Activated naive CD8-positive, alpha-beta T cell treated with anti-CD3 and anti-CD28 coated beads for 36 hours (primary cell): ENCODE data around the gene MAMDC4. TPM values are rescaled to one million over a fixed set of nuclear protein-coding genes. Genes with fewer than 3 reads are reported as not detected.
"Not testable (repeated sequence)": the region's sequence is repeated elsewhere in the genome, so short reads cannot be mapped to it uniquely, and the experiment has no call there.

ENCODE experiments used
- DNase-seq: peaks from one replicate; pipeline ENCODE4 v3.0.0; 2021
- H3K27ac Mint-ChIP-seq: one replicate; pipeline ENCODE4 v1.8.0; 2022; ENCODE audit warnings: mild to moderate bottlenecking, moderate library complexity, mixed read lengths
- H3K27me3 Mint-ChIP-seq: one replicate; pipeline ENCODE4 v1.8.0; 2022; ENCODE audit warnings: mild to moderate bottlenecking, mixed read lengths
- H3K36me3 Mint-ChIP-seq: one replicate; pipeline ENCODE4 v1.8.0; 2021; ENCODE audit warnings: mild to moderate bottlenecking, mixed read lengths
- H3K4me1 Mint-ChIP-seq: one replicate; pipeline ENCODE4 v1.8.0; 2021; ENCODE audit warnings: mixed read lengths
- H3K4me3 Mint-ChIP-seq: one replicate; pipeline ENCODE4 v1.8.0; 2022; ENCODE audit warnings: mild to moderate bottlenecking, moderate library complexity, mixed read lengths
- H3K9me3 Mint-ChIP-seq: one replicate; pipeline ENCODE4 v1.8.0; 2022; ENCODE audit warnings: mixed read lengths
- total RNA-seq, 2 experiments: library from RNA; stranded (reverse); gene quantifications; one replicate each; pipeline ENCODE4 v1.2.3, GENCODE V29; 2021

The MAMDC4 gene
- total RNA-seq, 2 experiments from 2014 or later: 10.9 to 12.6 TPM

DNA sequence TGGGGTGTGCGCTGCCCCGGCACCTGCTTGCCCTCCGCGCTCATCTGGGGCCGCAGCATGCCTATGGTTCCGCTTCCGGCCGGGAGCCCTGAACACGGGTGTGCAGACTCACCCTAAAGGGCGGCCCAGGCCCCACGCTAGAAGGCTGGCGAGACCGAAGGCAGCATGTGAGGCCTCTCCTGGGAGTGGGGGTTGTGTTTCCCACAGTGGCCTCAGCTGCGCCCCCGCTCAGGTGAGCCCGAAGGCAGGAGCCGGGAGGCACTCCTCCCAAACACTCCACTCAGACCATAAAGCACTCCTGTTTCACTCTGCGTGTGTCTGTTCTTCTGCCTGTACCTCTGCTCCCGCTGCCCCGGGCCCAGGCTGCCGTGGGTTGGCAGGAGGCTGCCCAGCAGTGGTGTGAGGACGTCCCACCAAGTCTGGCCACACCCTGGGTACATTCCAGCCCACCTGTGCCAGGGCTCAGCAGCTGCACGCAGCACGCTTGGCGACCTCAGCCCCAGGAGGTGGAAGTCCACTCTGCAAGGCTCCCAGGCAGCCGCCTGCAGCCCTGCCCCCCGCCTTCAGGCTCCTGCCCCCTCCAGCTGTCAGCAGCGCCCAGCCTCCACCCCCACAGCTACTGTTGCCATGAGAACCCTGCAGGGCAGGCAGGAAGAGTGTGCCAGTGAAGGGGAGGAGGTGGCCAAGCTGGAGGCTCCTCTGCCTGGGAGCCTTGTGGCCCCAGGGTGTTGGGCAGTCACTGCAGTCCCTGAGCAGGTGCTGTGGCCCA, 11.1 kb upstream of the MAMDC4 start:
- Mint-ChIP-seq H3K9me3 (no peaks in the 10 kb centered on the region), H3K36me3 (peaks cover 6% of the 10 kb centered on the region), H3K4me1 (peaks cover 7% of the 10 kb centered on the region), H3K27me3 (peaks cover 9% of the 10 kb centered on the region), H3K4me3 (no peak overlapping the region), H3K27ac (no peak overlapping the region)
- DNase-seq: no peak

DNA sequence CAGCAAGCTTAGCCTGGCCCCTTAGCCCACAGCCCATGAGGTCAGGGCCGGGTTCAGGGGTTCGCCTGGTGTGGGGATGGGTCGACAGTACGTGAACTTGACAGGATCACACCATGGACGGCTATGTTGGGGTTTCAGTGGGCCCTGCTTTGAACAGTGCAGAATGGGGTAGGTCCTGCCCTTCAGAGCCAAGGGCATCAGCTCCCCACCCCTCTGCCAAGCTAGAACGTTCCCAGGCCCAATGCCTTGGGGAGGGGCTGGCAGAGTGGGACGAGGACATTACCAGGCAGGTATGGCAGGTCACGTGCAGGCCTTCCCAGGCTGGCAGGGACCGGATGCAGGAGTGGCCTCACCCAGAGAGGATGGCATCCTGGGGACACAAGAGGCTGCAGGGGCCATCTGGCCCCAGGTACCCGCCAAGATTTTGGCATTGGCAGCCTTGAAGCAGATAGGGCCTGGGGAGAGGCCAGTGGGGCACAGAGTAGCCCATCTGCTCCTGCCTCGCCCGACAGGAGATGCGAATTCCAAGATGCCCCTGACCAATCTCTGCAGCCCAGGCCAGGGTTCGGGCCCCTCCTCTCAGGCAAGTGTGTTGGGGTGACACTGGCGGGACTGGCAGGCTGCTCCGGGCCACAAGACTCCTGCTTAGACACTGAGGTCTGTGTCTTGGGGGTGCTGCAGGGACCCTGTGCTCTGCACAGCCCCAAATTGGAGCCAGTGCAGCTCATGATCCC, 10.3 kb upstream of the MAMDC4 start:
- H3K27ac Mint-ChIP-seq, DNase-seq, H3K4me1 Mint-ChIP-seq, H3K36me3 Mint-ChIP-seq, H3K4me3 Mint-ChIP-seq, H3K9me3 Mint-ChIP-seq: not testable (repeated sequence)
- peaks cover 14% of the 10 kb centered on the region for H3K27me3 Mint-ChIP-seq

GRCh38 chr9:136842380-136842948, 9.7 kb upstream of the MAMDC4 start, which contains the start of gene AJM1:
AJM1 (plus strand) TSS chr9:136842478; CDS start chr9:136844415, 1,937 bp downstream.
- H3K27me3 Mint-ChIP-seq: peaks cover 21% of the 10 kb centered on the region
- not testable (repeated sequence) for H3K27ac Mint-ChIP-seq, H3K4me1 Mint-ChIP-seq, H3K9me3 Mint-ChIP-seq, H3K36me3 Mint-ChIP-seq
- peak within 1 kb of the TSS; percentile 59 for H3K4me3 Mint-ChIP-seq
- peak; percentile 86 for DNase-seq

DNA sequence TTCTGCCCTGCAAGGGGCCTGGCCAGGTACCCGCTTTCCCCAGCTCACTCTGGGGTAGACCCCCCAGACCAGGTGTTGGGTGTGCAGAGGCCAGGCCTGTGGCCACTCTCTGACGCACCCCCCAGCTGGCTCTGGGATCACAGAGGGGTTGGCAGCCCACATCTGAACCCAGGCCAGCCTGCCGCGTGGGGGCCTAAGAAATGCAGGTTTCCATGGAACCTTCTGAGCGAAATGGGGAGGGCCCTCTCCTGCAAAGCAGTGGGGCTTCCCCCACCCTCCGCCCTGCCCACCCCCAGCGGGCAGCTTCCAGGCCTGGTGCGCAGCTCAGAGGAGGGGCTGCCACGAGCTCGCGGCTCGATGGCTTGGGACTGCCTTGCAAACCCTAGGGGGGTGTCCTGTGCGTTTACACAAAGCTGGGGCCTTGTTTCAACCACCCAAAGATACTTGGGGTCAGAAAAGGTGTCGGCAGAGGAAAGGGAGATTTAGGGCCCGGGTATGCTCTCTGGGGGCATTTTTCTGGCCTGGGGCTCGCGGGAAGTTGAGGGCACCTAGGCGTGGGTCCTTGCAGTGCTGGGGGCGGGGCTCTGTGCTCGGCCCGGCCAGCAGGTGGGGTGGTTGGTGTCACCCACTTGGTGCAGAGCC, 8.9 kb upstream of the MAMDC4 start:
- Mint-ChIP-seq H3K27me3 (peaks cover 27% of the 10 kb centered on the region), H3K4me1 (peaks cover 11% of the 10 kb centered on the region), H3K4me3 (peak overlapping the region; percentile 14)
- not testable (repeated sequence) for H3K27ac Mint-ChIP-seq, H3K9me3 Mint-ChIP-seq, H3K36me3 Mint-ChIP-seq, DNase-seq

GRCh38 chr9:136843801-136844740, 8.1 kb upstream of the MAMDC4 start:
- Mint-ChIP-seq H3K4me1 (peaks cover 11% of the 10 kb centered on the region), H3K4me3 (peak overlapping the region; percentile 14), H3K27me3 (peaks cover 29% of the 10 kb centered on the region)
- H3K27ac Mint-ChIP-seq, H3K9me3 Mint-ChIP-seq, H3K36me3 Mint-ChIP-seq: not testable (repeated sequence)
- peak; percentile 62 for DNase-seq

DNA sequence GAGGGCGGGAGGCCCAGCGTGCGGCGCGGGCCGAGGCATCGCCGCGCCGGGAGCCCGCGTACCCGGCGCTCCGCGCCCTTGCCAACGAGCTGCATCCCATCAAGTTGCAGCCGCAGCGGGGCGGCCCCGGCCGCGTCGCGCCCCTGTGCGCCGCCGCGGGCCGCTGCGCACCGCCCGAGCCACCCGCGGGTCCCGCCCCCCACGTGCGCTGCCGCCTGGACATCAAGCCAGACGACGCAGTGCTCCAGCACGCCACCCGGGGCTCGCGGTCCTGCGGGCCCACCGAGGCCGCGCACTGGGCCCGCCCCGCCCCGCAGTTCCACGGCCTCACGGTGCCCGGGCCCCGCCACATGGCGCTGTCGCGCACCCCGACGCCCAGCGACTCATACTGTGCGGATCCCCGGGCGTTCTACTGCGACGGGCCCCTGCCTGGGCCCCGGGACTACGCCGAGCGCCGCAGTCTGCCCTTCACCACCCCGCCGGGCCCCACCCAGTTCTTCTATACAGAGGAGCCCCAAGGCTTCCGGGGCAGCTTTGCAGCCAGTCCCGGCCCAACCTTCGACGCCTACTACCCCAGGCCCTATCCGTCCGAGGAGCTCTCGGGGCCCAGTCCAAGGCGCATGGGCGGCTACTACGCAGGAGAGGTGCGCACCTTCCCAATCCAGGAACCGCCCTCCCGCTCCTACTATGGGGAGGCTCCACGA, 7.2 kb upstream of the MAMDC4 start:
- H3K4me1 Mint-ChIP-seq: peaks cover 14% of the 10 kb centered on the region
- peak; percentile 34 for DNase-seq
- H3K36me3 Mint-ChIP-seq: peaks cover 3% of the 10 kb centered on the region
- H3K27me3 Mint-ChIP-seq: peaks cover 31% of the 10 kb centered on the region
- H3K27ac Mint-ChIP-seq: no peak overlapping the region
- H3K4me3 Mint-ChIP-seq: no peak overlapping the region
- no peaks in the 10 kb centered on the region for H3K9me3 Mint-ChIP-seq

DNA sequence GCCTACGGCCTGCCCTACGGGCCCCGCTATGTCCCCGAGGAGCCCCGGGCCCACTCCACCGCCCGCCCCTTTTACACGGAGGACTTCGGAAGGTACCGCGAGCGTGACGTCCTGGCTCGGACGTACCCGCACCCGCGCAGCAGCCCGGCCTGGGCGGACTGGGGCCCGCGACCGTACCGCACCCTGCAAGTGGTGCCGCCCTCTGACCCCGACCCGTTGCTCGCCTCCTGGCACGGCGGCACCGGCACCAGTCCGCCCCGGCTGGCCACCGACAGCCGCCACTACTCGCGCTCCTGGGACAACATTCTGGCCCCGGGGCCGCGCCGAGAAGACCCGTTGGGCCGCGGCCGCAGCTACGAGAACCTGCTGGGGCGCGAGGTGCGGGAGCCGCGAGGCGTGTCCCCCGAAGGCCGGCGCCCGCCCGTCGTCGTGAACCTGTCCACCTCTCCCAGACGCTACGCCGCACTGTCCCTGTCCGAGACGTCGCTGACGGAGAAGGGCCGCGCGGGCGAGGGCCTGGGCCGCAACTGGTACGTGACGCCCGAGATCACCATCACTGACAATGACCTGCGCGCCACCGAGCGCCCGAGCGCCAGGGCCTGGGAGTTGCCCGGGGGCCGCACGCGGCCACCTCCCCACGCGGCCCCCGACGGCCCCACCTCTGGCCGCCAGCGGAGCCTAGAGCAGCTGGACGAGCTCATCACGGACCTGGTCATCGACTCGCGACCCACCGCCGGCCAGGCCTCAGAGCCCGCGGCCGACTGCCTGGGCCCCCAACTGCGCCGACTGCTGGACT, 6.5 kb upstream of the MAMDC4 start:
- DNase-seq: no peak
- peaks cover 16% of the 10 kb centered on the region for H3K4me1 Mint-ChIP-seq
- H3K36me3 Mint-ChIP-seq: peaks cover 5% of the 10 kb centered on the region
- H3K4me3 Mint-ChIP-seq: no peak overlapping the region
- H3K9me3 Mint-ChIP-seq: no peaks in the 10 kb centered on the region
- peaks cover 31% of the 10 kb centered on the region for H3K27me3 Mint-ChIP-seq
- no peak overlapping the region for H3K27ac Mint-ChIP-seq

DNA sequence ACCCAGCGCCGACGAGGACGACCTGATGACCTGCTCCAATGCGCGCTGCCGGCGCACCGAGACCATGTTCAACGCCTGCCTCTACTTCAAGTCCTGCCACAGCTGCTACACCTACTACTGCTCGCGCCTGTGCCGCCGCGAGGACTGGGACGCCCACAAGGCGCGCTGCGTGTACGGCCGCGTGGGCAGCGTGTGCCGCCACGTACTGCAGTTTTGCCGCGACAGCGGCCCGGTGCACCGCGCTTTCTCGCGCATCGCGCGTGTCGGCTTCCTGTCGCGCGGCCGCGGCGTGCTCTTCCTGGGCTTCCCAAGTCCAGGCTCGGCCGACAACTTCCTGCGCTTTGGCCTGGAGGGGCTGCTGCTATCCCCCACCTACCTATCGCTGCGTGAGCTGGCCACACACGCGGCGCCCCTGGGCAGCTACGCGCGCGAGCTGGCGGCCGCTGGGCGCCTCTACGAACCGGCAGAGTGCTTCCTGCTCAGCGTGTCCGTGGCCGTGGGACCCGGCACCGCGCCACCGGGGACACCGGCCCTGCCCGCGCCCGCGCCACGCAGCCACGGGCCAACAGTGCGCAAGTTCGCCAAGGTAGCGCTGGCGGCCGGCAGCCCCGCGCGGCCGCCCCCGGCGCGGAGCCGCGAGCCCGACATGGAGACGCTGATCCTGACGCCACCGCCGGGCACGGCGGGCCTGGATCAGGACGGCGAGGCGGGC, 5.6 kb upstream of the MAMDC4 start:
- peaks cover 7% of the 10 kb centered on the region for H3K36me3 Mint-ChIP-seq

DNA sequence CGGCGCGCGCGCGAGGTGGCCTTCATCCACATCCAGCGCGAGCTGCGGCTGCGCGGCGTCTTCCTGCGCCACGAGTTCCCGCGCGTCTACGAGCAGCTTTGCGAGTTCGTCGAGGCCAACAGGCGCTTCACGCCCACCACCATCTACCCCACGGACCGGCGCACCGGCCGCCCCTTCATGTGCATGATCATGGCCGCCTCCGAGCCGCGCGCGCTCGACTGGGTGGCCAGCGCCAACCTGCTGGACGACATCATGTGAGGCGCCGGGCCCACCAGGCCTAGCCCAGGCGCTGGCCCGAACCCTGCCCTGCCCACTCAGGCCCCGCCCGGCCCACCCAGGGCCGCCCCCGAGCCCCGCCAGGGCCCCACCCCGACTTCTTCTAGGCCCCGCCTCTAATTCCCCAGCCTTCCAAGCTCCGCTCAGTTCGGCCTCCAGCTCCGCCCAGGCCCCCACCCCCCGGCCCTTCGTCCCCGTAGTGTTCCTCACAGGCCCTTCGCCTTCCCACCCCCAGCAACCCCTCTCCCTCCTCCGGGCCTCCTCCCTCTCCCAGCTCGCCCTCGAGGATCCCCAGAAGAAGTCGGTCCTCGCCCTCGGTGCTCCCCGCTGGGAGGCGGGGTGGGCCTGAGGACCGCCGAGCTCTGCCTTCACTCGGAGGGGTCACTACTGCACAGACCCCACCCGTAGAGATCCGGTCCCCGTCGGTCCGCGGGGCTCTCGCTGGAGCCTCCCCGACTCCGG, 4.9 kb upstream of the MAMDC4 start:
- Mint-ChIP-seq H3K36me3 (peaks cover 7% of the 10 kb centered on the region), H3K27ac (peak overlapping the region; percentile 83), H3K27me3 (peaks cover 31% of the 10 kb centered on the region), H3K4me1 (peaks cover 15% of the 10 kb centered on the region), H3K4me3 (peak overlapping the region; percentile 94), H3K9me3 (no peaks in the 10 kb centered on the region)
- DNase-seq: peak; percentile 42

More for the DNA sequence above, 5.6 kb upstream of the MAMDC4 start:
- Mint-ChIP-seq H3K4me1 (peaks cover 16% of the 10 kb centered on the region), H3K27ac (no peak overlapping the region), H3K27me3 (peaks cover 31% of the 10 kb centered on the region), H3K9me3 (no peaks in the 10 kb centered on the region), H3K4me3 (peak overlapping the region; percentile 7)
- DNase-seq: no peak

- Mint-ChIP-seq H3K4me1 (peaks cover 13% of the 10 kb centered on the region), H3K4me3 (peak overlapping the region; percentile 94), H3K9me3 (no peaks in the 10 kb centered on the region), H3K27ac (peak overlapping the region; percentile 83), H3K36me3 (peaks cover 7% of the 10 kb centered on the region), H3K27me3 (peaks cover 31% of the 10 kb centered on the region)
- peak; percentile 86 for DNase-seq
These were observed 4.2 kb upstream of the MAMDC4 start for GRCh38 chr9:136847826-136848392.

DNA sequence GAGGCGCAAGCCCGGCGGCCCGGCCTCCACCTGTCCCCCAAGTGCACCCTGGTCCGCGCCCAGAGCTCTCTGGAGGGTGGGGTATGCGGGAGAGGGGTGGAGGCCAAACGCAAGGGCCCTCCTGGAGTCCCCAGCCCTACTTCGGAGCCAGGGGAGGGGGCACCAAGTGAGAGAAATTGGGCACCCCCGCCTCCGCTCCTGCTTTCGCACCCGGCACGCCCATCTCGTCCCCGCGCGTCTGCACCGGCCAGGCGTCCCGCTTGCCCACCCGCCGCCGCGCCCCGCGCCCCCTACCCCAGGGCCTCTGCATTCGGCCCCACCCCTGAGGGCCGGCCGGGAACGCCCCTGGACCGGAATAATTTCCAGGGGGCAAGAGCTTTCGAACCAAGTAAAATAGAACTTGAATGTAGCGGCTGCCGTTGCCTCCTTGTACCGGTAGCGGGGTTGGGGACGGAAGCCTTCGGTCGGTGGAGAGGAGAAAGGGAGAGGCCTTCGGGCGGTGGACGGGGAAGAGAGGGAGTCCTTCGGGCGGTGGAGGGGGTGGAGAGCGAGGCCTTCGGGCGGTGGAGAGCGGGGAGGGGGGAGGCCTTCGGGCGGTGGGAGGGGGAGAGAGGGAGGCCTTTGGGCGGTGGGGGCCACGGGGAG, 3.6 kb upstream of the MAMDC4 start:
- Mint-ChIP-seq H3K9me3 (no peaks in the 10 kb centered on the region), H3K4me1 (peaks cover 11% of the 10 kb centered on the region), H3K27me3 (peaks cover 31% of the 10 kb centered on the region), H3K27ac (peak overlapping the region; percentile 93), H3K36me3 (peaks cover 7% of the 10 kb centered on the region), H3K4me3 (peak overlapping the region; percentile 94)
- peak; percentile 58 for DNase-seq
